SH-SY5Y (cell line): ENCODE measurements around the gene SYTL2.

Experiments used
- GATA2 ChIP-seq: IDR thresholded peaks from 2 replicates; pipeline ENCODE4 v1.6.1; 2011; ENCODE audit warnings: mild to moderate bottlenecking, low read depth, low read length
- GATA3 ChIP-seq: IDR thresholded peaks from 2 replicates; pipeline ENCODE4 v1.6.1; 2011; ENCODE audit warnings: low read depth, mild to moderate bottlenecking, low read length, moderate library complexity

GRCh38 chr11:85809863-85810262 is 1.1 kb downstream of the SYTL2 start:
- TF ChIP-seq GATA2 (peak; percentile 84), GATA3 (peak; percentile 37; the same call in 1 of the 2 replicates)
